GM06990 (cell line): ENCODE measurements around the gene KBTBD7.
"Not testable (repeated sequence)": the region's sequence is repeated elsewhere in the genome, so short reads cannot be mapped to it uniquely, and the experiment has no call there.

Source experiments
- DNase-seq: peaks from one replicate; pipeline ENCODE4 v3.0.0-alpha.2; 2011; ENCODE audit not compliant: insufficient read length; ENCODE audit errors: extremely low read depth
- H3K27me3 ChIP-seq: replicated peaks from 2 replicates; pipeline ENCODE4 v1.6.0; 2011; ENCODE audit warnings: low read length; ENCODE audit not compliant: control insufficient read depth, insufficient read depth
- H3K36me3 ChIP-seq: 2 replicates; pipeline ENCODE4 v1.5.1; 2011; ENCODE audit warnings: low read length; ENCODE audit not compliant: control insufficient read depth, insufficient read depth
- H3K4me3 ChIP-seq: replicated peaks from 2 replicates; pipeline ENCODE4 v1.5.1; 2011; ENCODE audit warnings: low read depth, mild to moderate bottlenecking, control low read depth, low read length
- CTCF ChIP-seq: IDR thresholded peaks from 2 replicates; pipeline ENCODE4 v1.5.1; 2011; ENCODE audit warnings: low read length, control low read depth, mild to moderate bottlenecking, inconsistent platforms; ENCODE audit not compliant: insufficient read depth, poor library complexity, severe bottlenecking

KBTBD7 gene

GRCh38 chr13:41177616-41178015 lies 16.8 kb downstream of the KBTBD7 start:
- no peaks in the 10 kb centered on the region for H3K36me3 ChIP-seq
- no peak for TF ChIP-seq CTCF
- DNase-seq = no peak
- H3K27me3 ChIP-seq = no peaks in the 10 kb centered on the region
- no peak overlapping the region for H3K4me3 ChIP-seq

GRCh38 chr13:41175576-41175975 lies 18.8 kb downstream of the KBTBD7 start:
- not testable (repeated sequence) for H3K27me3 ChIP-seq, DNase-seq, H3K4me3 ChIP-seq, H3K36me3 ChIP-seq

- TF ChIP-seq CTCF = no peak
- no peaks in the 10 kb centered on the region for H3K36me3 ChIP-seq
- H3K27me3 ChIP-seq = no peaks in the 10 kb centered on the region
- DNase-seq = no peak
- no peak overlapping the region for H3K4me3 ChIP-seq
These were observed 32.2 kb downstream of the KBTBD7 start for GRCh38 chr13:41162151-41162550.

DNA sequence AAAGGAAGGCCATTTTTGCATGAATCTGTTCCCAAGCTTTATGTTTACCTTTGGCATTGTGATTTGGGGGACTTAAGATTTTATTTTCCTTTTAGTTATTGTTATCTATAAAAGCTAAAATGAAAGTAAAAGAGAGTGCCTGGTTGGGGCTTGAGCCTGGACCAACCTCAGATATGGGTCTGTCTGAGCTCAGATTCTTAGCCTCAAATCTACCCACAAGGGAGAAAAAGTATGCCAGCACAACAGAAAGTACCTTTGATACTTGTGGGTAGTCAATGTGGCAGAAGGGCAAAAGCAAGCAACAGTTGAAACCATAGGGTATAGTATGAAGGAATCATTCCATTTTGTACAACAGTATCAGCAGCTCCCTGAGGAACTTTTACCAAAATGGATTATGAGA lies 35.2 kb downstream of the KBTBD7 start:
- TF ChIP-seq CTCF = no peak
- no peak for DNase-seq
- Histone ChIP-seq H3K4me3 (no peak overlapping the region), H3K36me3 (no peaks in the 10 kb centered on the region), H3K27me3 (no peaks in the 10 kb centered on the region)

DNA sequence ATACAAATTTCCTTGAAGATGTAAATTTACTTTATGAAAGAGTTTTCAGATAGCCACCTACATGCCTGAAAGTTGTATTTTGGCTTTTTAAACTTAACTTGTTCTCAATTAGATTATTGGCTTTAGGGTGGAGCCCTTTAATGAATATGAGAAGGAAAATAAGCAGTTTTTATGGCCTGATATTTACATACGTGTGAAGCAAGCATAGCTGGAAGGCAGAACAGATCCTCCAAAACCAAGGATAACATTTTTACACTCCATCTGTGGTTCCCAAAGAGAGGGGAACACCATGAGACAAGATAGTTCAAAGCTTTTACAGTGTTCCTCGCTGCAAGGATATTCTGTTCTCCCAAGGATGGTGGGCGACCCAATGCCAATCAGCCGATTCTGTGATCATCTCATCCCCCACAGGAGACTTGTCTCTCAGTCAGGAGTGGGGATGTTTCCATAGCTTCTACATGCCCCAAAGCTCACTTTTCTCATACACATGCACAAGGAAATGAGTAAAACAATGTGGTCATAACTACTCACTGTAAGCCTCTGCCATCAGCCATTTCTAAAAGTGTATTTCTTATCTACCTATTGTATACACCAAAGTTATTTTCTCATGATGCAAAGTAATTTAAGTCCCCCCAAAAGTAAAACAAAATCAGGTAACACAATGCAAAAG lies 37.2 kb downstream of the KBTBD7 start:
- Histone ChIP-seq H3K36me3 (no peaks in the 10 kb centered on the region), H3K4me3 (no peak overlapping the region), H3K27me3 (no peaks in the 10 kb centered on the region)
- no peak for DNase-seq
- no peak for TF ChIP-seq CTCF

GRCh38 chr13:41156620-41157019 lies 37.7 kb downstream of the KBTBD7 start:
- no peaks in the 10 kb centered on the region for H3K27me3 ChIP-seq
- no peak for TF ChIP-seq CTCF
- H3K4me3 ChIP-seq = no peak overlapping the region
- no peak for DNase-seq
- no peaks in the 10 kb centered on the region for H3K36me3 ChIP-seq
